ENCODE measurements around the gene ARHGEF16.

The ARHGEF16 gene

GRCh38 chr1:3469104-3469848 is 14.8 kb downstream of the ARHGEF16 start:
- DNase-seq, result no peak

- DNase-seq, result no peak
These were observed 15.6 kb downstream of the ARHGEF16 start for GRCh38 chr1:3469849-3470649.

GRCh38 chr1:3470650-3471355 is 16.3 kb downstream of the ARHGEF16 start:
- DNase-seq, result no peak

- DNase-seq, result peak; percentile 95
These were observed 17.1 kb downstream of the ARHGEF16 start for GRCh38 chr1:3471356-3472087.

GRCh38 chr1:3472088-3472850 is 17.8 kb downstream of the ARHGEF16 start:
- DNase-seq, result no peak

- no peak for DNase-seq
These were observed 18.4 kb downstream of the ARHGEF16 start for GRCh38 chr1:3472906-3473305.

- no peak for DNase-seq
These were observed 18.9 kb downstream of the ARHGEF16 start for GRCh38 chr1:3473381-3473844.

- DNase-seq, result no peak
These were observed 19.6 kb downstream of the ARHGEF16 start for GRCh38 chr1:3474016-3474415.

GRCh38 chr1:3474421-3474820 is 20.0 kb downstream of the ARHGEF16 start:
- no peak for DNase-seq

- DNase-seq, result no peak
These were observed 21.5 kb downstream of the ARHGEF16 start for GRCh38 chr1:3475839-3476573.

- no peak for DNase-seq
These were observed 22.2 kb downstream of the ARHGEF16 start for GRCh38 chr1:3476666-3477065.

- no peak for DNase-seq
These were observed 23.0 kb downstream of the ARHGEF16 start for GRCh38 chr1:3477241-3477995.

GRCh38 chr1:3478187-3478586 is 23.7 kb downstream of the ARHGEF16 start:
- DNase-seq, result no peak

GRCh38 chr1:3479511-3480368 is 25.3 kb downstream of the ARHGEF16 start:
- DNase-seq, result no peak

- no peak for DNase-seq
These were observed 25.9 kb downstream of the ARHGEF16 start for GRCh38 chr1:3480369-3480719.

GRCh38 chr1:3481046-3481445 is 26.6 kb downstream of the ARHGEF16 start:
- DNase-seq, result no peak

- DNase-seq, result no peak
These were observed 27.4 kb downstream of the ARHGEF16 start for GRCh38 chr1:3481836-3482375.

GRCh38 chr1:3482378-3482849 is 27.9 kb downstream of the ARHGEF16 start:
- peak; percentile 87 for DNase-seq

GRCh38 chr1:3483380-3483779 is 28.9 kb downstream of the ARHGEF16 start:
- DNase-seq, result no peak

Measured in islet precursor cell (in vitro differentiated cells).